Measurements from ENCODE around the gene ARHGAP42.

- TF ChIP-seq EZH2 (IDR thresholded peaks at IDR 0.05; ENCODE audit: insufficient read depth, poor library complexity, severe bottlenecking) (no peak), EZH2phosphoT487 (IDR thresholded peaks at IDR 0.05; ENCODE audit: insufficient read depth, low read depth) (no peak)
Observed at GRCh38 chr11:101010899-101011298, 323.8 kb downstream of the ARHGAP42 start.
